ENCODE results near the gene CFAP90.

CFAP90 gene

GRCh38 chr5:7816535-7816901, 34.4 kb downstream of the CFAP90 start:
- DNase-seq, result no peak

- peak; percentile 78 to 80 for DNase-seq
These were observed 34.9 kb downstream of the CFAP90 start for GRCh38 chr5:7815892-7816534.

- DNase-seq, result no peak
These were observed 36.1 kb downstream of the CFAP90 start for GRCh38 chr5:7814816-7815215.

- DNase-seq, result no peak
These were observed 37.4 kb downstream of the CFAP90 start for GRCh38 chr5:7813576-7813975.

GRCh38 chr5:7813007-7813406, 37.9 kb downstream of the CFAP90 start:
- no peak for DNase-seq

- DNase-seq, result no peak
These were observed 39.2 kb downstream of the CFAP90 start for GRCh38 chr5:7811715-7812114.

- DNase-seq, result no peak
These were observed 41.9 kb downstream of the CFAP90 start for GRCh38 chr5:7808998-7809397.

- no peak for DNase-seq
These were observed 45.6 kb downstream of the CFAP90 start for GRCh38 chr5:7805379-7805778.

- no peak for DNase-seq
These were observed 47.0 kb downstream of the CFAP90 start for GRCh38 chr5:7803937-7804336.

GRCh38 chr5:7802855-7803254, 48.1 kb downstream of the CFAP90 start:
- no peak for DNase-seq

GRCh38 chr5:7801891-7802614, 48.9 kb downstream of the CFAP90 start:
- DNase-seq, result no peak

GRCh38 chr5:7795306-7795705, 55.6 kb downstream of the CFAP90 start:
- no peak for DNase-seq

- DNase-seq, result no peak
These were observed 56.1 kb downstream of the CFAP90 start for GRCh38 chr5:7794823-7795222.

GRCh38 chr5:7794311-7794710, 56.6 kb downstream of the CFAP90 start:
- DNase-seq, result no peak

GRCh38 chr5:7793895-7794294, 57.0 kb downstream of the CFAP90 start:
- DNase-seq, result no peak

- no peak for DNase-seq
These were observed 61.4 kb downstream of the CFAP90 start for GRCh38 chr5:7789567-7789966.

GRCh38 chr5:7787770-7788169, 63.2 kb downstream of the CFAP90 start:
- DNase-seq, result no peak

GRCh38 chr5:7784683-7785380, 66.1 kb downstream of the CFAP90 start:
- no peak for DNase-seq

- DNase-seq, result no peak
These were observed 69.0 kb downstream of the CFAP90 start for GRCh38 chr5:7781899-7782298.
